Erythroblast (primary cell): Measurements from ENCODE around the gene MBNL2.

ENCODE experiments used
- GATA1 ChIP-seq: IDR thresholded peaks from 2 replicates; pipeline ENCODE4 v1.6.1; 2011; ENCODE audit warnings: low read depth, mild to moderate bottlenecking, control low read depth, low read length, moderate library complexity
- POLR2A ChIP-seq: IDR thresholded peaks from 2 replicates; pipeline ENCODE4 v1.6.1; 2011; ENCODE audit warnings: mild to moderate bottlenecking, low read length

GRCh38 chr13:97205982-97206381 lies 16.2 kb upstream of the MBNL2 start:
- TF ChIP-seq POLR2A, result no peak
- no peak for TF ChIP-seq GATA1
